NCI-H510A (cell line): Measurements from ENCODE around the gene SNTG2.

Experiments
- DNase-seq: peaks from one replicate; lab custom pipeline; 2025; lab: John Stamatoyannopoulos, UW

Gene SNTG2

GRCh38 chr2:1283020-1283801, 332.6 kb downstream of the SNTG2 start:
- DNase-seq: no peak

GRCh38 chr2:1283871-1284270, 333.2 kb downstream of the SNTG2 start:
- DNase-seq: no peak

GRCh38 chr2:1286929-1287328, 336.3 kb downstream of the SNTG2 start:
- no peak for DNase-seq

- DNase-seq: no peak
Observed at GRCh38 chr2:1287427-1287826, 336.8 kb downstream of the SNTG2 start.

- DNase-seq: no peak
Observed at GRCh38 chr2:1294900-1295299, 344.3 kb downstream of the SNTG2 start.

GRCh38 chr2:1295740-1296139, 345.1 kb downstream of the SNTG2 start:
- no peak for DNase-seq

- no peak for DNase-seq
Observed at GRCh38 chr2:1297372-1298159, 346.9 kb downstream of the SNTG2 start.

- no peak for DNase-seq
Observed at GRCh38 chr2:1299043-1299442, 348.4 kb downstream of the SNTG2 start.

- DNase-seq: no peak
Observed at GRCh38 chr2:1300284-1300683, 349.6 kb downstream of the SNTG2 start.

GRCh38 chr2:1301056-1301455, 350.4 kb downstream of the SNTG2 start:
- no peak for DNase-seq

- DNase-seq: no peak
Observed at GRCh38 chr2:1305342-1306013, 354.8 kb downstream of the SNTG2 start.

- DNase-seq: no peak
Observed at GRCh38 chr2:1306014-1306686, 355.5 kb downstream of the SNTG2 start.

GRCh38 chr2:1306687-1307516, 356.3 kb downstream of the SNTG2 start:
- DNase-seq: no peak

- no peak for DNase-seq
Observed at GRCh38 chr2:1307670-1308069, 357.0 kb downstream of the SNTG2 start.

GRCh38 chr2:1308678-1309077, 358.0 kb downstream of the SNTG2 start:
- no peak for DNase-seq

- DNase-seq: no peak
Observed at GRCh38 chr2:1309507-1309906, 358.9 kb downstream of the SNTG2 start.

- no peak for DNase-seq
Observed at GRCh38 chr2:1310202-1310601, 359.6 kb downstream of the SNTG2 start.

GRCh38 chr2:1310866-1311265, 360.2 kb downstream of the SNTG2 start:
- DNase-seq: no peak

- DNase-seq: no peak
Observed at GRCh38 chr2:1313240-1313924, 362.7 kb downstream of the SNTG2 start.

- DNase-seq: no peak
Observed at GRCh38 chr2:1314254-1314653, 363.6 kb downstream of the SNTG2 start.
